IPS-20b (cell line): Measurements from ENCODE around the gene CERS5.

Experiments used
- H3K27ac ChIP-seq: one replicate; pipeline ENCODE4 v1.5.1; 2013; ENCODE audit warnings: low read length
- H3K27me3 ChIP-seq: 2 replicates; pipeline ENCODE4 v1.6.1; 2013; ENCODE audit warnings: mild to moderate bottlenecking, low read length, inconsistent platforms; ENCODE audit not compliant: insufficient read depth
- H3K36me3 ChIP-seq: 2 replicates; pipeline ENCODE4 v1.6.1; 2013; ENCODE audit warnings: low read depth, mild to moderate bottlenecking, inconsistent platforms, low read length, moderate library complexity; ENCODE audit not compliant: insufficient read depth
- H3K4me1 ChIP-seq: 2 replicates; pipeline ENCODE4 v1.6.1; 2013; ENCODE audit warnings: mild to moderate bottlenecking, control low read depth, inconsistent platforms, low read length, moderate library complexity; ENCODE audit not compliant: insufficient read depth
- H3K4me3 ChIP-seq: 2 replicates; pipeline ENCODE4 v1.5.1; 2013; ENCODE audit warnings: mild to moderate bottlenecking, low read length, inconsistent platforms
- H3K9ac ChIP-seq: 2 replicates; pipeline ENCODE4 v1.6.1; 2013; ENCODE audit warnings: low read depth, mild to moderate bottlenecking, inconsistent platforms, low read length, moderate library complexity
- H3K9me3 ChIP-seq: 2 replicates; pipeline ENCODE4 v1.6.1; 2013; ENCODE audit warnings: mild to moderate bottlenecking, low read depth, low read length, inconsistent platforms; ENCODE audit not compliant: insufficient read depth

Gene CERS5

GRCh38 chr12:50083301-50083700, 83.9 kb downstream of the CERS5 start:
- peaks cover 20% of the 10 kb centered on the region for H3K36me3 ChIP-seq
- H3K4me1 ChIP-seq, result no peaks in the 10 kb centered on the region
- H3K4me3 ChIP-seq, result no peak overlapping the region
- no peaks in the 10 kb centered on the region for H3K9me3 ChIP-seq
- no peak overlapping the region for H3K9ac ChIP-seq
- H3K27ac ChIP-seq, result no peak overlapping the region
- H3K27me3 ChIP-seq, result peaks cover 28% of the 10 kb centered on the region

- no peak overlapping the region for H3K4me3 ChIP-seq
- peaks cover 13% of the 10 kb centered on the region for H3K36me3 ChIP-seq
- no peaks in the 10 kb centered on the region for H3K4me1 ChIP-seq
- no peaks in the 10 kb centered on the region for H3K9me3 ChIP-seq
- no peak overlapping the region for H3K27ac ChIP-seq
- no peak overlapping the region for H3K9ac ChIP-seq
- peaks cover 28% of the 10 kb centered on the region for H3K27me3 ChIP-seq
Observed at GRCh38 chr12:50082644-50083043, 84.5 kb downstream of the CERS5 start.

GRCh38 chr12:50081096-50081808, 85.9 kb downstream of the CERS5 start:
- no peak overlapping the region for H3K27ac ChIP-seq
- H3K4me3 ChIP-seq, result no peak overlapping the region
- no peak overlapping the region for H3K9ac ChIP-seq
- H3K36me3 ChIP-seq, result no peaks in the 10 kb centered on the region
- H3K4me1 ChIP-seq, result no peaks in the 10 kb centered on the region
- H3K27me3 ChIP-seq, result peaks cover 28% of the 10 kb centered on the region
- no peaks in the 10 kb centered on the region for H3K9me3 ChIP-seq

- H3K4me3 ChIP-seq, result no peak overlapping the region
- H3K9me3 ChIP-seq, result no peaks in the 10 kb centered on the region
- H3K4me1 ChIP-seq, result no peaks in the 10 kb centered on the region
- H3K27ac ChIP-seq, result no peak overlapping the region
- H3K36me3 ChIP-seq, result no peaks in the 10 kb centered on the region
- peaks cover 28% of the 10 kb centered on the region for H3K27me3 ChIP-seq
- no peak overlapping the region for H3K9ac ChIP-seq
Observed at GRCh38 chr12:50079771-50080170, 87.4 kb downstream of the CERS5 start.
